Left ventricle myocardium superior (tissue), 1 donor: Measurements from ENCODE around the gene PRDM11. TPM values are rescaled to one million over a fixed set of nuclear protein-coding genes. Genes with fewer than 3 reads are reported as not detected.

Source experiments
- ATAC-seq: fragments of 200-7000 bp; cut with Tn5 transposase; one replicate; pipeline ENCODE4 v1.9.1; 2020; ENCODE audit warnings: mild to moderate bottlenecking, moderate library complexity
- DNase-seq: peaks from one replicate; pipeline ENCODE4 v3.0.0-alpha.2; 2020
- intact Hi-C: fragments of 100-400 bp; cut with micrococcal nuclease; formaldehyde crosslinking; loops from one replicate; pipeline ENCODE4 v1.11.0; 2022
- total RNA-seq: library from RNA; stranded (reverse); fragmentation: NEBNext Ultra II Directional; extraction: Animal tissue kit (Norgen Biotek cat#: 25700); gene quantifications from one replicate; pipeline ENCODE4 v1.2.1, GENCODE V29; 2021
- donor health status: DM: no; HTN: yes; CAD: no; lungs with severe emphysema.

PRDM11 gene
- total RNA-seq, 1 donor from 2014 or later = 16.9 TPM

- intact Hi-C loops = no loop called here
- ATAC-seq = no peak
- DNase-seq = no peak
Observed at GRCh38 chr11:45187375-45187774, 40.9 kb downstream of the PRDM11 start.

GRCh38 chr11:45188127-45188526 lies 41.7 kb downstream of the PRDM11 start:
- intact Hi-C loops = no loop called here
- DNase-seq (no peak), ATAC-seq (no peak)

- DNase-seq (no peak), ATAC-seq (no peak)
- intact Hi-C loops = no loop called here
Observed at GRCh38 chr11:45189230-45189629, 42.8 kb downstream of the PRDM11 start.

GRCh38 chr11:45193695-45194094 lies 47.3 kb downstream of the PRDM11 start:
- DNase-seq = peak; percentile 72
- ATAC-seq = peak; percentile 95
- intact Hi-C loops = no loop called here

GRCh38 chr11:45204761-45205160 lies 58.3 kb downstream of the PRDM11 start:
- no peak for DNase-seq
- no peak for ATAC-seq
- intact Hi-C loops = no loop called here

GRCh38 chr11:45205978-45206377 lies 59.5 kb downstream of the PRDM11 start:
- ATAC-seq (no peak), DNase-seq (no peak)
- intact Hi-C loops = no loop called here

- intact Hi-C loops = no loop called here
- no peak for DNase-seq
- ATAC-seq = no peak
Observed at GRCh38 chr11:45208135-45208534, 61.7 kb downstream of the PRDM11 start.

- no peak for DNase-seq
- peak; percentile 1 for ATAC-seq
- intact Hi-C loops = no loop called here
Observed at GRCh38 chr11:45209000-45209879, 62.8 kb downstream of the PRDM11 start.

- intact Hi-C loops = no loop called here
- DNase-seq (peak; percentile 94), ATAC-seq (peak; percentile 96)
Observed at GRCh38 chr11:45209891-45210699, 63.7 kb downstream of the PRDM11 start.

GRCh38 chr11:45210846-45211245 lies 64.4 kb downstream of the PRDM11 start:
- intact Hi-C loops = no loop called here
- no peak for ATAC-seq
- DNase-seq = peak; percentile 57

GRCh38 chr11:45211732-45212131 lies 65.3 kb downstream of the PRDM11 start:
- no peak for ATAC-seq
- DNase-seq = no peak
- intact Hi-C loops = no loop called here

- DNase-seq = no peak
- intact Hi-C loops = no loop called here
- no peak for ATAC-seq
Observed at GRCh38 chr11:45212566-45213315, 66.3 kb downstream of the PRDM11 start.

- no peak for ATAC-seq
- intact Hi-C loops = no loop called here
- no peak for DNase-seq
Observed at GRCh38 chr11:45213316-45213665, 66.9 kb downstream of the PRDM11 start.

GRCh38 chr11:45213717-45214116 lies 67.3 kb downstream of the PRDM11 start:
- DNase-seq (no peak), ATAC-seq (no peak)
- intact Hi-C loops = no loop called here

- intact Hi-C loops = no loop called here
- no peak for DNase-seq
- no peak for ATAC-seq
Observed at GRCh38 chr11:45215098-45215865, 68.8 kb downstream of the PRDM11 start.

- DNase-seq (no peak), ATAC-seq (no peak)
- intact Hi-C loops = no loop called here
Observed at GRCh38 chr11:45216031-45216430, 69.6 kb downstream of the PRDM11 start.

- no peak for ATAC-seq
- intact Hi-C loops = no loop called here
- DNase-seq = no peak
Observed at GRCh38 chr11:45216901-45217300, 70.5 kb downstream of the PRDM11 start.

- DNase-seq (no peak), ATAC-seq (no peak)
- intact Hi-C loops = no loop called here
Observed at GRCh38 chr11:45217991-45218390, 71.6 kb downstream of the PRDM11 start.

GRCh38 chr11:45218705-45219104 lies 72.3 kb downstream of the PRDM11 start:
- ATAC-seq = no peak
- intact Hi-C loops = no loop called here
- DNase-seq = no peak
